Loucy (cell line): ENCODE data around the gene ABCC8.

Experiments
- H2AFZ ChIP-seq: fragments of 200-600 bp; sonication (generic); 2 replicates; pipeline ENCODE4 v1.6.0; 2016; ENCODE audit warnings: antibody characterized with exemption, mild to moderate bottlenecking, low read length, moderate library complexity
- H3F3A ChIP-seq: fragments of 200-600 bp; 2 replicates; pipeline ENCODE4 v1.6.0; 2016; ENCODE audit warnings: antibody characterized with exemption, low read depth, mild to moderate bottlenecking
- H3K27me3 ChIP-seq: fragments of 200-600 bp; sonication (generic); 2 replicates; pipeline ENCODE4 v1.6.1; 2014; ENCODE audit warnings: low read length, mild to moderate bottlenecking; ENCODE audit not compliant: insufficient read depth, poor library complexity, severe bottlenecking
- H3K36me3 ChIP-seq: fragments of 200-600 bp; sonication (generic); 2 replicates; pipeline ENCODE4 v1.6.1; 2016; ENCODE audit warnings: low read length; ENCODE audit not compliant: insufficient read depth
- H3K4me1 ChIP-seq: fragments of 200-600 bp; sonication (generic); 2 replicates; pipeline ENCODE4 v1.5.1; 2014; ENCODE audit warnings: low read length, mild to moderate bottlenecking; ENCODE audit not compliant: insufficient read depth, poor library complexity, severe bottlenecking
- H3K4me2 ChIP-seq: fragments of 200-600 bp; sonication (generic); 2 replicates; pipeline ENCODE4 v1.6.0; 2014; ENCODE audit warnings: antibody characterized with exemption, low read length, low read depth, mild to moderate bottlenecking; ENCODE audit not compliant: poor library complexity, severe bottlenecking
- H3K4me3 ChIP-seq: fragments of 200-600 bp; sonication (generic); 2 replicates; pipeline ENCODE4 v1.5.1; 2014; ENCODE audit warnings: low read length, mild to moderate bottlenecking, mixed read lengths; ENCODE audit not compliant: poor library complexity, severe bottlenecking
- H3K79me2 ChIP-seq: fragments of 200-600 bp; sonication (generic); 2 replicates; pipeline ENCODE4 v1.6.1; 2014; ENCODE audit warnings: low read length; ENCODE audit not compliant: insufficient read depth
- H3K9ac ChIP-seq: fragments of 200-600 bp; sonication (generic); 2 replicates; pipeline ENCODE4 v1.6.0; 2014; ENCODE audit warnings: mild to moderate bottlenecking, low read depth, low read length, moderate library complexity; ENCODE audit not compliant: poor library complexity, severe bottlenecking
- H3K9me2 ChIP-seq: fragments of 200-600 bp; sonication (generic); replicated peaks from 2 replicates; pipeline ENCODE4 v1.6.1; 2016; ENCODE audit warnings: low read depth, low read length, mixed read lengths
- H3K9me3 ChIP-seq: fragments of 200-600 bp; sonication (generic); 2 replicates; pipeline ENCODE4 v1.6.1; 2014; ENCODE audit warnings: mild to moderate bottlenecking, antibody characterized with exemption, low read length, low read depth; ENCODE audit not compliant: insufficient read depth
- H4K20me1 ChIP-seq: fragments of 200-600 bp; sonication (generic); 2 replicates; pipeline ENCODE4 v1.6.0; 2014; ENCODE audit warnings: antibody characterized with exemption, low read length, mild to moderate bottlenecking; ENCODE audit not compliant: insufficient read depth, poor library complexity, severe bottlenecking
- CTCF ChIP-seq: fragments of 200-600 bp; sonication (generic); conservative IDR thresholded peaks from 2 replicates; pipeline ENCODE4 v1.5.1; 2014; ENCODE audit warnings: mild to moderate bottlenecking, antibody characterized with exemption, low read length
- EZH2phosphoT487 ChIP-seq: fragments of 200-600 bp; IDR thresholded peaks from 2 replicates; pipeline ENCODE4 v1.6.1; 2018; ENCODE audit warnings: antibody characterized with exemption, mild to moderate bottlenecking, moderate library complexity, borderline replicate concordance

The ABCC8 gene

GRCh38 chr11:17379383-17380180 is 97.1 kb downstream of the ABCC8 start:
- no peaks in the 10 kb centered on the region for H3K9me3 ChIP-seq
- H4K20me1 ChIP-seq, result no peaks in the 10 kb centered on the region
- no peaks in the 10 kb centered on the region for H3K4me1 ChIP-seq
- no peaks in the 10 kb centered on the region for H3K27me3 ChIP-seq
- H3K9me2 ChIP-seq, result no peaks in the 10 kb centered on the region
- no peak overlapping the region for H3K4me2 ChIP-seq
- no peaks in the 10 kb centered on the region for H3K36me3 ChIP-seq
- H3F3A ChIP-seq, result no peaks in the 10 kb centered on the region
- no peak for TF ChIP-seq CTCF
- no peak for TF ChIP-seq EZH2phosphoT487
- no peak overlapping the region for H3K4me3 ChIP-seq
- no peaks in the 10 kb centered on the region for H3K79me2 ChIP-seq
- H3K9ac ChIP-seq, result no peak overlapping the region
- H2AFZ ChIP-seq, result no peak overlapping the region

DNA sequence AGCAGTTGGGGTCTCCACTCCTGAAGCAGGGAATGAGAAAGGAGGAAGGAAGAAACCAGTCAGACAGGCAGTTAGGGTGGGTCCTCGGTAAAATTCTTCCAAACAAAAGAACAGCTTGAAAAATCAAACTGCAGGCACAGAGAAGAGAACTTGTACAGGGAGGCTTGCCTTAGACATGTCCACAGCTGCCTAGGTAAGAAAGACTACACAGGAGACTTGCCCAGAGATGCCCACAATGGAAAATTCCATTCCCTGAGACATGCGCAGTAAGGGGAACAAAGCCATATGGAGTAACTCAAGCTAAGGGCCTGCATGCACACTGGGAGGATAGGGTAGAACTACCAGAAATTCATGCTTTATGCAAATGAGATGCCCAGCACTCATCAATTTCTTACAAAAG is 98.0 kb downstream of the ABCC8 start:
- Histone ChIP-seq H3K9me2 (no peaks in the 10 kb centered on the region), H2AFZ (no peak overlapping the region), H3K27me3 (no peaks in the 10 kb centered on the region), H3K79me2 (no peaks in the 10 kb centered on the region), H3K9ac (no peak overlapping the region), H4K20me1 (no peaks in the 10 kb centered on the region), H3F3A (no peaks in the 10 kb centered on the region), H3K4me3 (no peak overlapping the region), H3K36me3 (no peaks in the 10 kb centered on the region), H3K4me1 (no peaks in the 10 kb centered on the region), H3K9me3 (no peaks in the 10 kb centered on the region), H3K4me2 (no peak overlapping the region)
- no peak for TF ChIP-seq CTCF
- no peak for TF ChIP-seq EZH2phosphoT487

DNA sequence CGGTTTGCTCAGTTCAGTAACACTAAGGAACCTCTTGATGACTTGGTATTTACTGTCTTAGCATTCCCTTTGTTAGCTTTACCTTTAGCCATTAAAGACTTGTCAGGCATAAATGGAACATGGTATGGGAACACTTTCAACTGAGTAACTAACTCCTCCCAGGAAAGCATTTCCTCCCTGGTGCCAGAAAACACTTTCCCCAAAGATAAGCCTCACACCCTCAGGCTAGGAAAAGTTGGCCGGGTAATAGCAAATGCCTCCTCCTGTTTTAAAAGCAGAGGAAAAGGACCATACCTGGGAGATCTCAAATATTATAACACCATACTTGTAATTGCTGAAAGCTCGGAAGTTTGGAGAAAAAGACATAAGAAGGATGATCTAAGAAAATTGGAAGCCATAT is 100.2 kb downstream of the ABCC8 start:
- Histone ChIP-seq H3K9me3 (peaks cover 18% of the 10 kb centered on the region), H3K36me3 (peaks cover 6% of the 10 kb centered on the region; the same call in 1 of the 2 replicates), H3K9ac (no peak overlapping the region), H3K4me1 (no peaks in the 10 kb centered on the region), H3K4me2 (no peak overlapping the region), H3K27me3 (no peaks in the 10 kb centered on the region), H3K9me2 (no peaks in the 10 kb centered on the region), H2AFZ (no peak overlapping the region), H3K79me2 (no peaks in the 10 kb centered on the region), H3K4me3 (no peak overlapping the region), H4K20me1 (no peaks in the 10 kb centered on the region), H3F3A (no peaks in the 10 kb centered on the region)
- TF ChIP-seq CTCF, result no peak
- no peak for TF ChIP-seq EZH2phosphoT487
